Measurements from ENCODE around the gene ZNF827.

ZNF827 gene

GRCh38 chr4:145890689-145891088 lies 47.9 kb downstream of the ZNF827 start:
- no peak for DNase-seq (ENCODE audit: low spot score)

- no peak for DNase-seq (ENCODE audit: low spot score)
Measured at GRCh38 chr4:145888393-145888792, 50.2 kb downstream of the ZNF827 start.

GRCh38 chr4:145887241-145887991 lies 51.2 kb downstream of the ZNF827 start:
- no peak for DNase-seq (ENCODE audit: low spot score)

- no peak for DNase-seq (ENCODE audit: low spot score)
Measured at GRCh38 chr4:145886871-145887240, 51.8 kb downstream of the ZNF827 start.

GRCh38 chr4:145885666-145886065 lies 53.0 kb downstream of the ZNF827 start:
- no peak for DNase-seq (ENCODE audit: low spot score)

- no peak for DNase-seq (ENCODE audit: low spot score)
Measured at GRCh38 chr4:145884775-145885174, 53.8 kb downstream of the ZNF827 start.

GRCh38 chr4:145883101-145883694 lies 55.4 kb downstream of the ZNF827 start:
- no peak for DNase-seq (ENCODE audit: low spot score)

GRCh38 chr4:145882604-145883003 lies 56.0 kb downstream of the ZNF827 start:
- DNase-seq (ENCODE audit: low spot score) = no peak

- DNase-seq (ENCODE audit: low spot score) = no peak
Measured at GRCh38 chr4:145881989-145882388, 56.6 kb downstream of the ZNF827 start.

GRCh38 chr4:145881576-145881975 lies 57.0 kb downstream of the ZNF827 start:
- DNase-seq (ENCODE audit: low spot score) = no peak

- no peak for DNase-seq (ENCODE audit: low spot score)
Measured at GRCh38 chr4:145880355-145880960, 58.2 kb downstream of the ZNF827 start.

- no peak for DNase-seq (ENCODE audit: low spot score)
Measured at GRCh38 chr4:145879598-145879997, 59.0 kb downstream of the ZNF827 start.

- no peak for DNase-seq (ENCODE audit: low spot score)
Measured at GRCh38 chr4:145878501-145879435, 59.9 kb downstream of the ZNF827 start.

- DNase-seq (ENCODE audit: low spot score) = no peak
Measured at GRCh38 chr4:145876531-145877180, 62.0 kb downstream of the ZNF827 start.

GRCh38 chr4:145873901-145874300 lies 64.7 kb downstream of the ZNF827 start:
- DNase-seq (ENCODE audit: low spot score) = no peak

GRCh38 chr4:145871209-145871608 lies 67.4 kb downstream of the ZNF827 start:
- DNase-seq (ENCODE audit: low spot score) = no peak

GRCh38 chr4:145870155-145871020 lies 68.2 kb downstream of the ZNF827 start:
- DNase-seq (ENCODE audit: low spot score) = no peak

- no peak for DNase-seq (ENCODE audit: low spot score)
Measured at GRCh38 chr4:145868637-145869409, 69.8 kb downstream of the ZNF827 start.

- no peak for DNase-seq (ENCODE audit: low spot score)
Measured at GRCh38 chr4:145867406-145867805, 71.2 kb downstream of the ZNF827 start.

GRCh38 chr4:145866991-145867390 lies 71.6 kb downstream of the ZNF827 start:
- no peak for DNase-seq (ENCODE audit: low spot score)
